Hematopoietic multipotent progenitor cell (in vitro differentiated cells): ENCODE data around the gene SAXO2. TPM values are rescaled to one million over a fixed set of nuclear protein-coding genes. Genes with fewer than 3 reads are reported as not detected.
"Not testable (repeated sequence)": the region's sequence is repeated elsewhere in the genome, so short reads cannot be mapped to it uniquely, and the experiment has no call there.

Experiments used
- DNase-seq, 3 donors: peaks; one replicate each; pipeline ENCODE4 v3.0.0-alpha.2; 2011 to 2015; ENCODE audit warnings: low read depth in 2 of 3, low spot score in 2 of 3
- total RNA-seq: library from RNA; depleted of rRNA; stranded (reverse); fragments of >200 nt; gene quantifications from one replicate; pipeline ENCODE4 v1.2.3, GENCODE V29; 2012

Gene SAXO2
- total RNA-seq, 1 donor = under 0.01 TPM

DNA sequence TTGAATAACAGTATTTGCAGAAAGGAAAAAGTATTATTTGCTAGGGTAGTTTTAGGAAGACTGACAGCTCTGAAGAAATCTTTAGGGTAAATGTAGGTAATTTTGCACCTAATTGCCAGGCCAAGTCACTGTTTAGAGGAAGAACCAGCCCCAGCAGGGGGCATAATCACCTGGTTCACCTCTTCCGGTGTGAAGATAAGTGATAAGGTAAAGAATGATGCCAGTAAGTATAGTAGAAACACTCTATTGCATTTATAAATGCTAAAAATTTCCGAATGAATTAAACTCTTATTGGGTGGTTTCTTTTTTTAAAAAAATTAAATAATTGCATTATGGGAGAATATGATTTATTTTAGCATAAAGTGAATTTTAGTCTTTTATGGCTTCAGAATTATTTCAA, 21.8 kb downstream of the SAXO2 start:
- not testable (repeated sequence) for DNase-seq

DNA sequence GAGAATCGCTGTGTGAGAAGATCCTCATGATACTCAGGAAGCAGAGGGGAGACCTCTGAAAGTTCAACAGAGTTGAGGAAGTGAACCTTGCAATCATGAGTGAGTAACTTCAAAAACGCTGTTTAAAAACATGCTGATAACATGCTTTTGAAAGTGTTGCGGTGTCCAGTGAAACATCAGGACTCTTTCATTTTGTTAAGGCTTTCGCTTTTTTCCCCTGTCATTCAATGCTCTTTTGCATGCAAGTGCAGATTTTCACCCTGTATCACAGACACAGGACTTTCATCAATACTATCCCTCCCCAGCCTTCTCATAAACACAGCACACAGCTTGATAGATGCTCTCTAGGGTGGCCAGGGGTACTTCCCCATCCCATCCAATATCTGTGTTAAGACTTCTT, 23.9 kb downstream of the SAXO2 start:
- DNase-seq = not testable (repeated sequence)

DNA sequence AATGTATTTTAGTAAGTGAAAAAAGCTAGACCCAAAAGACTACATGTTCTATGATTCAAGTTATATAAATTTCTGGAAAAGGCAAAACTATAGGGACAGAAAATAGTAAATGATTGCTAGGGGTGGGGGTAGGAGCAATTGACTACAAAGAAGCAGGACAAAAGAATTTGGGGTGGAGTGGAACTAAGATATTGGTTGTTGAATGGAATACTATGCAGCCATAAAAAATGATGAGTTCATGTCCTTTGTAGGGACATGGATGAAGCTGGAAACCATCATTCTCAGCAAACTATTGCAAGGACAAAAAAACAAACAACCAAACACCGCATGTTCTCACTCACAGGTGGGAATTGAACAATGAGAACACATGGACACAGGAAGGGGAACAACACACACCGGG, 25.6 kb downstream of the SAXO2 start:
- not testable (repeated sequence) for DNase-seq

DNA sequence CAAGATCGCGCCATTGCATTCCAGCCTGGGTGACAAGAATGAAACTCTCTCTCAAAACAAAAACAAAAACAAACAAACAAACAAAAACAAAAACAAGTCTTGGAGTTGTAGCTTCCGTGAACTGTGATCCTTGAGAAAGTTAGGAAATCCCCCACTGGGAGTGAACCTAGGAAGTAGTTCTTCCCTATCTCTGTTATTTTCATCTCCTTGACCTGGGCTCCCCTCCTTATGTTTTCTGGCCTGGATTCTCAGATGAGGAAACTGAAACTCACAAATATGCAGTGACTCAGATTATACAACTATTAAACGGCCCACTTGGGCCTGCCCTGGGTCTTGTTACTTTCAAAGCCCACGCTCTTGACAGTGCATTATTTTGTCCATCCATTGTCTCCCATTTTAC, 29.7 kb downstream of the SAXO2 start:
- no peak for DNase-seq

DNA sequence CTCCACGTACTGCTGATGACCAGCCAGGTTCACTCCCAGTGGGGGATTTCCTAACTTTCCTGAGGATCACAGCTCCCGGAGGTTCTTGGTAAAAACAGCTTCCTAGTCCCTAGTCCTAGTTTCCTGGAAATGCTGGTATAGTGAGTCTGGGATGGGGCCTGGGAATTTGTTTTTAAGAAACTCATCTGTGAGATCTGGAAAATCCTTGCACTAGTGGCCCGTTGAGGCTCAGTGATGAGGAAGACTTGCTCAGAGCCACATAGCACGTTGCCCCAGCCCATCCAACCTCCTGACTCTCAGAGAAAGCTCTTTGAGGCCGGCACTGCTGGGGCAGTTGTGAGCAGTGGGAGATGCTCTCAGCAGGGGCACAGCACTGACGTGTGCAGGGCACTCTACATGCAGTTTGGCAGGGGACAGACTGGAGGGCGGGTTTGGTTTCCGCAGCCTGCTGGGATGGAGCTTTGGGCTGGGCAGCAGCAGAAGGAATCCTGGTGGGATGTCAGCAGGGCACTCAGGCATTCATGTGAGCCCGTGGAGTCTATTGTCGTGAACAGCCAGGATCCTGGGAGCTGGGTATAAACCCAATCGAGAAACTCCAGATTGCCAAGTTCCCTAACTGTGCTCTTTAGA, 31.6 kb downstream of the SAXO2 start:
- no peak for DNase-seq

DNA sequence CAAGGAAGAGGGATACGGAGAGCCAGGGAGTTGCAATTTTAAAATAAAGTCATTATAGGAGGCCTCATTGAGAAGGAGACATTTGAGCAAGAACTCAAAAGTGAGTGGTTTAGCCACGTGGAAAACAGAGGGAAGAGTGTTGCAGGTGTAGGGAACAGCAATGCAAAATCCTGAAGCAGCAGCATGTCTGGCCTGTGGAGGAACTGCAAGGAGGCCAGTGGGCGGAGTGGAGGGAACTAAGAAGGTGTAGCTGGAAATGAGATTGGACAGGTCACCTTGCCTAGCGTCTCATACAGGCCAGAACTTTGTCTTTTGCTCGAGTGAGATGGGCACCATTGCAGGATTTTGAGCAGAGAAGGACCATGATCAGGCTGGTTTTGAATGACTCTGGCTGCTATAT, 34.9 kb downstream of the SAXO2 start:
- no peak for DNase-seq

DNA sequence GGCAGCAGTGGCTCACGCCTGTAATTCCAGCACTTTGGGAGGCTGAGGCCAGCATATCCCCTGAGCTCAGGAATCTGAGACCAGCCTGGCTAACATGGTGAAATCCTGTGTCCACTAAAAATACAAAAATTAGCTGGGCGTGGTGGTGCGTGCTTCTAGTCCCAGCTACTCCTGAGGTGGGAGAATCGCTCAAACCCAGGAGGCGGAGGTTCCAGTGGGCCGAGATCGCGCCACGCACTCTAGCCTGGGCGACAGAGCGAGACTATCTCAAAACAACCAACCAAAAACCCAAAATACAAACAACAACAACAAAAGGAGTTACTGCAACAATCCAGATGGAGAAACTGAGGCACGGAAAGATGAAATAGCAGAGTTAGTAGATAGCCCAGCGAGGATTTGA, 35.4 kb downstream of the SAXO2 start:
- no peak for DNase-seq

DNA sequence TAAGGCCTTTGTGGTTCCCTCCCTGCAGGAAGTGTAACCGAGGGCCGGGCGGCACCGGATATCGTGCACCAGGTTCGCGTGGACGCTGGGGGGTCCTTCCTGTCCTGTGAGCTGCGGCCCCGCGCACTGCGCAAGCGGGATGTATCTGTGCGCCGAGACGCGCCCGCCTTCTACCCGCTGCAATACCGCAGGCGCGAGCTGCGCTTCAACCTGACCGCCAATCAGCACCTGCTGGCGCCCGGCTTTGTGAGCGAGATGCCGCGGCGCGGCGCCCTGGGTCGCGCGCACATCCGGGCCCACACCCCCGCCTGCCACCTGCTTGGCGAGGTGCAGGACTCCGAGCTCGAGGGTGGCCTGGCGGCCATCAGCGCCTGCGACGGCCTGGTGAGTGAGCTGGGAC, 35.9 kb downstream of the SAXO2 start:
- DNase-seq = peak in 2 of 3 donors; percentile 32 to 58

DNA sequence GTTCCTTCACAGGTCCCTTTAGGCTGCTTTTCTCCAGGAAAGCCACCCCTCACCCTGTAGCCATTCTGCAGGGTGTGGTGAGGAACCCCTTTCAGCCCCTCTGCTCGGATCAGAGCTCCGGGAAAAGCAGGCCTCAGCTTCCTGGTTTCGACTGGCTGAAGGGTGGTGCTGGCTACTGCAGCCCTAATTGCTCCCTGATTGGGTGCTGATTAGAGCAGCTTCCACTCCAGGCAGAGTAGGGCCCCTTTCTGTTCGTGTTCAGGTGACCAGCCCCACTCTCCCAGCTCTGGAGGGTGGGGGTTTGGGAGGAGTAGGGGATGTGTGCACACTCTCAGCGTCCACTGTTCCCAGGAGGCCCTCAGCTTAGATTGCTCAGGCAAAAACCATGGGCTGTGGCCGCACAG, 36.9 kb downstream of the SAXO2 start:
- DNase-seq = not testable (repeated sequence)

DNA sequence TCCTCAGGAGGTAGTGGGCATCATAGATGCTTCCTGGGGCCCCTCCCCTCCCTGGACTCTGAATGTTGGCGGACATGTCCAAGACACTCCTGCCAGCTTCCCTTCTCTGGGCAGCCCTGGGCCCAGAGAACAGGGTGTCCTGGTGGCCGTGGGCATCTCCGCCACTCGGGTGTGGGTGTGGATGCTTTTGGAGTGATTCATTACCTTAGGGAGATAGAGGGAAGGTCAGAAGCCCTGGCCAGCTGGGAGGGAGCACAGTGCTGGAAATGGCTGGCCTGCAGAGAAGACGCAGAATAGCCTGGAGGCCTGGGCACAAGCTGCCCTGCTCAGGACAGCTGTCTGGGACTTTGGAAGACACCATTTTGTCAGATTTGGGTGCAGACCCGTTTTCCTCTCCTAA, 37.7 kb downstream of the SAXO2 start:
- DNase-seq = not testable (repeated sequence)

DNA sequence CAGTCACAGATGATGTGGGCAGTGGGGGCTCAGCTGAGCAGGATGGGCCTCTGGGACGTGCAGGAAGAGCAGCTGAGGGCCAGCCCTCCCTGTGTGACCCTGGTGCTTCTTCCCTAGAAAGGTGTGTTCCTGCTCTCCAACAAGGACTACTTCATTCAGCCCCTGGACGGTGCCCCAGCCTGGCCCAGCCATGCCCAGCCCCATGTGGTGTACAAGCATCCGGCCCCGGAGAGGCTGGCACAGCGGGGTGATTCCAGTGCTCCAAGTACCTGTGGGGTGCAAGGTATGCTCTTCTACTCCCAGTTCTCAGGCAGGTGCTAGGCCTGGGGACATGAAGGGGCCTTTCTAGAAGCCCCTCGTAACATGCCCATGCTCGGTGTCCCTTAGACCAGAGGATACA, 38.3 kb downstream of the SAXO2 start:
- no peak for DNase-seq

DNA sequence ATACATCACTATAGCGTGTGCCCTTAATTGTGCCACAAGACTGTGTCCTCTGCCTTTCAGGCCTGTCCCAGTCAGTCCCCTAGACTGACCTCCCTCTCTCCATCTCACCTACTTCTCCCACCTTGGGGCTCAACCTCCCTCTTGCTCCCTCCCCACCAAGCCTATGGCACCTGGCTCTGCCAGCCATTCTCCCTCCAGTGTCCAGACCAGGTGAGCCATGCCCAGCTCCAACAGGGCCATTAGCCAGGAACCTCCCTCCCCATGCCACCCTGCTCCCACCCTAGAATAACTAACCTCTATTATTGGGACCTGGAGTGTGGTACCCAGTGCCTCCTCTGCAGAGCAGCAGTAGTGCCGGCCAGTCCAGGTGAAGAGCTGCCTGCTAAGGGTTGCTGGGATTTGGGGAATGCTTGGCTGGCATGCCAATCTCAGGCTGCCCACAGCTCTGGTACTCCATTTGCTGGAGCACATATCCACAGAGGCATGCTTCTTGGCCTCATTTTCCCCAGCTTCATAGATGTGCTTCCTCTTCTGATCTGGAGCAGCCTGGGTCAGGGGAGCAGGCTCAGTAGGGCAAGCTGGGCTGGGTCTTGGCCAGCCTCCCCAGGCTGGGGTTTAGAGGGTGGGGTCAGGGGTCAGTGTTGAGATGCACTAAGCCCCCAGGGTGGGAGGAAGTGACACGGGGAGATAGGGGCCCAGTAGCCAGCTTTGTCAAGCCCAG, 38.8 kb downstream of the SAXO2 start:
- DNase-seq = no peak

DNA sequence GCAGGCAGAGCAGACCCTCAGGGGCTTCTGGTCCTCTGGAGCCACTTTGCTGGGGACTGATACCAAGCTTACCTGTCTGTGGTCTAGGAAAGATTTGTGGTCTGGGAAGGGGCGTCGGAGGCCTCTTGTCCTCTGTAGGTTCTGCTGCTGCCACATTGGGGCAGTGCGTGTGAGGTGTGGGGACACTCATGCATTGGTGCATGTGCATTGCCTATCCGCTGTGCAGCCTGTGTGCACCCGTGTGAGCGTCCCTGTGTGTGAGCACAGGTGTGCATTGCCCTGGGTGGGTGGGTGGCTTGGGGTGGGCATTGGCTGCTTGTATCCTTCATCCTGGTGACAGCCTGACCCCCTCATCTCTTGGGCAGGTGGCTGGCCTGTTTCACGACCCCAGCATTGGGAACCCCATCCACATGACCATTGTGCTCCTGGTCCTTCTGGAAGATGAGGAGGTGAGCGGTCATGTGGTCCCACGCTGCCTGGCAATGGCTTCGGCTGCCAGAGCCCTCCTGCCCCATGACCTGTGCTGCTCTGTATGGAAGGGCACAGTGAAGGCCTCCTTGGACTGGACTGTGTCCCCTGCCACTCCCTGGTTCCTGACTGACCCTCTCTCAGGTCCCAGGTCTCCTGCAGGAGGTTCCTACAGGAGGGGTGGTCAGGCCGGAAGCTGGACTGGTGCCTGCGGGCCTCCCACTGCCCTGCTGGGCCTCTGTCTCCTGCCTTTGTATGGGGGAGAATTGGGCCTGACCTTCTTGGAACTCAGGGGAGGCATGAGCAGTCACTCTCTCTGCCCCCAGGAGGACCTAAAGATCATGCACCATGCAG, 41.5 kb downstream of the SAXO2 start:
- DNase-seq = no peak

DNA sequence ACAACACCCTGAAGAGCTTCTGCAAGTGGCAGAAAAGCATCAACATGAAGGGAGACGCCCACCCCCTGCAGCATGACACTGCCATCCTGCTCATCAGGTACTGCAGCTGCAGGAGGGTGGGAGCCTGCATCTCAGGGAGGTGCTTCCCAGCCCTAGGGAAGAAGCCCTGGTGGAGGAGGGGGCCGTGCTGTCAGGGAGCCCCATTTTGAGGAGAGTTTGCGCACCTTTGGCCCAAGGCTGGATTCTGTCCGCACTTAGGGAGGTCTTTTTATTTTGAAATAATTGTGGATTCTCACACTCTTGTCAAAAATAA, 42.1 kb downstream of the SAXO2 start:
- no peak for DNase-seq

DNA sequence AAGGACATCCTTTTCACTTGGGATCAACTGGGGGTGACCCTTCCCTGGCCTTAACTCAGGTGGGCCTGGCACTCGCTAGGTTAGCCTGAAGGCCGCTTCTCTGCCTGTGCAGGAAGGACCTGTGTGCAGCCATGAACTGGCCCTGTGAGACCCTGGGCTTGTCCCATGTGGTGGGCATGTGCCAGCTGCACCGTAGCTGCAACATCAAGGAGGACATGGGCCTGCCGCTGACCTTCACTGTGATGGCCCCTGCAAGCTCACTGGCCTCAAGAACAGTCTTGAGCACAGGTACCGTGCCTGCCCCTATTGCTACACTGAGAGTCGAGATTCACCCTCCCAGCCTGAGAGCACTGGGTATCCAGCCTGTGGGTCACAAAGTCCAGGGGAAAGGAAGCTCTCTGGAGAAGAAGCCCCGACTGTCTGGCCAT, 43.0 kb downstream of the SAXO2 start:
- no peak for DNase-seq

DNA sequence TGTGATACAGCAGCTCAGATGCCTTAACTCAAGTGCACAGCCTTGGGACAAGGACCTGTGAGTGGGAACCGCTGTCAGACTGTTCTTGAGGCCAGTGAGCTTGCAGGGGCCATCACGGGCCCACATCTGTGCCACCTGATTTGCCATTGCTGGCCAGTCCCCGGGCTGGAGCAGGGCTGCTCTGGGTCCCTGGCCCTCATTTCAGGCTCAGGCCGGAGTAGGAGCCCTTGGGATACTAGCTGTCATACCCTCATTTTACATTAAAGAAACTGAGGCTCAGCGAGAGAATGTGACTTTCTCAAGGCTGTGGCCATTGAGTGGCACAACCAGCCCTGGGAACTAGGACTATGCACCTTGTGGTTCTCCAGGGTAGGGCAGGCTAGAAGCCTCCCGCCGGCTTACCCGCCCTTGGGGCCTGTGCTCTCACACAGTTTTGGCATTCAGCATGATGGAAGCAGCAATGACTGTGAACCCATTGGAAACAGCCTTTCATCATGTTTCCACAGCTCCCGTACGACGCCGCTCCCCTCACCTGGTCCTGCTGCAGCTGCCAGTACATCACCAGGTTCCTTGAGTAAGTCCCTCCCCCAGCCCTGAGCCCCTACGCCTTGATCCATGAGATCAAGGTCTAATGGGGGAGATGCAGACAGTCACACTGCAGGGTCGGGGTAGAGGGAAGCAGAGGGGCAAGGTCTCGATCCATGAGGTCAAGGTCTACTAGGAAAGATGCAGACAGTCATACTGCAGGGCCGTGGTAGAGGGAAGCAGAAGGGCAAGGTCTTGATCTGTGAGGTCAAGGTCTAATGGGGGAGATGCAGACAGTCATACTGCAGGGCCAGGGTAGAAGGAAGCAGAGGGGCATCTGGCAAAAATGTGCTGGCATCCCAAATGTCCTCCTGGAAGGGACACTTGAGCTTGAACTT, 44.4 kb downstream of the SAXO2 start:
- DNase-seq = no peak

DNA sequence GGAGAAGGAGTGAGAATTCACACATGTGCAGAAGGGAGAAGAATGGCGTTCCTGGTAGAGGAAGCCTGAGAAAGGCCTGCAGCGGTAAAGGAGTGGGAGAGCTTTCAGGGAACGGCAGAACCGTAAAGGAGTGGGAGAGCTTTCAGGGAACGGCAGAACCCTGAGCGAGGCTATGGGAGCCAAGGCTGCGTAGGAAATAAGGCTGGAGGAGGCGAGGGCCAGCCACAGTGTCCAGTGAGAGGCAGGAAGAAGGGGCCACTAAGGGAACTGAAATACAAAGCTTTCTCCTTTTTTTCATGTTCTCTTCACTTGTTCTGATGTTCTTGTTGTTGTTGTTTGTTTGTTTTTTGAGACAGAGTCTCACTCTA, 45.1 kb downstream of the SAXO2 start:
- no peak for DNase-seq

DNA sequence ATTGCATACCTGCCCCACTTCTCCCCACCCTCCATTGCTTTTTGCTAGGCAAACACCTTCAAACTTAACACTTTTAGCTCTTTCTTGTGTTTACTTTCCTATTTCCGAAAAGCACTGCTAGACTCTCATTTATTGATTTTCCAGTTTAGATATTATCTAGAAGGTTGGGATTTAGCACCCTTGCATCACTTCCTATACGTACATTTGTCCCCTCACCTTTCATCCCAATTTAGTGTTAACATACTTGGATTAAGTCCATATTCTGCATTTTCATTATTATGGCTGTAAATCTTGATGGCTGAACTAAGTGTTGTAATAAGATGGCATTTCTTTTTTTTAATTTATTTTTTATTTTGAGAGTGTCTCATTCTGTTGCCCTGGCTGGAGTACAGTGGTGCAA, 47.2 kb downstream of the SAXO2 start:
- DNase-seq = no peak

DNA sequence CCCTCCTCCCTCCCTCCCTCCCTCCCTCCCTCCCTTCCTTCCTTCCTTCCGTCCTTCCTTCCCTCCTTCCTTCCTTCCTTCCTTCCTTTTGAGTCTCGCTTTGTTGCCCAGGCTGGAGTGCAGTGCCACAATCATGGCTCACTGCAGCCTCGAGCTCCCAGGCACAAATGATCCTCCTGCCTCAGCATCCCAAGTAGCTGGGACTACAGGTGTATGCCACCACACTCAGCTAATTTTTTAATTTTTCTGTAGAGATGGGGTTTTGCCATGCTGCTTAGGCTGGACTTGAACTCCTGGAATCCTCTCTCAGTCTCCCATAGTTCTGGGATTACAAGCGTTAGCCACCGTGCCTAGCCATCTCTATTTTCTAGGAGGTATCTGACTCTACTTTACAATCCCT, 48.7 kb downstream of the SAXO2 start:
- not testable (repeated sequence) for DNase-seq

DNA sequence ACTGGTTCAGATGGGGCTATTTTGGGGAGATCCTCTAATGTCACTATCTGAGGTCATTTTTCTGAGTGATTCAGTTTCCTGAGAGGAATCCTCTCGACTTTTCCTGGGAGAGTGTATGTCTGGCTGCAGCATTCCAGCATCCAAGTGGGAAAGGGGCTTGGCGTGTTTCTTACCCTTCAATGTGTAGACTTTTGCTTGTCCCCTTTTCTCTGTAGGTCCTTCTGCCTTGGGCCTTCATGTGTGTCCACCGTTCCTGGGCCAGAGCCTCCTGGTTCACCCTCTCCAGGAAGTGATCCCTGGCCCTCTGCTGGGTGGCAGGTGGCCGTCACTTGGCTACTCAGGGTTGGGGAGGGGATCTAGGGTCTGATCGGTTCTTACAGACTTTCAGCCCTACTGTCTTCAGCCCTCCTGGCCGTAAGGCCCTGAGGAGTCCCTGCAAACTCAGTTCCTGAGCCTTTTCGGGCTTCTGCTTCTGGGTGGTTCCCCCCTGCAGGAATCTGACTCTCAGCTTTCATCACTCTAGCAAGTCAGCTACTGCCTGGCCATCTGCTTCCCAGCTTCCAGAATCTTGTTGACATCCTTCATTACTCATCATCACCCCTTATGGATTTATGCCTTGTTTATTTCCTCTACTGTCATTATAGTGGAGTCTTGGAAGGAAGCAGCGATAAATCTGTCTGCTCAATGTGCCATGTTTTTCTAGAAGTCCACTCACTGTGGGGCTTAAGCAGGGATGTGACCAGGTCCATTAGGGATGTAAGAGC, 50.1 kb downstream of the SAXO2 start:
- no peak for DNase-seq
